ENCODE data around the gene OPCML.

- TF ChIP-seq, protein P1, sequence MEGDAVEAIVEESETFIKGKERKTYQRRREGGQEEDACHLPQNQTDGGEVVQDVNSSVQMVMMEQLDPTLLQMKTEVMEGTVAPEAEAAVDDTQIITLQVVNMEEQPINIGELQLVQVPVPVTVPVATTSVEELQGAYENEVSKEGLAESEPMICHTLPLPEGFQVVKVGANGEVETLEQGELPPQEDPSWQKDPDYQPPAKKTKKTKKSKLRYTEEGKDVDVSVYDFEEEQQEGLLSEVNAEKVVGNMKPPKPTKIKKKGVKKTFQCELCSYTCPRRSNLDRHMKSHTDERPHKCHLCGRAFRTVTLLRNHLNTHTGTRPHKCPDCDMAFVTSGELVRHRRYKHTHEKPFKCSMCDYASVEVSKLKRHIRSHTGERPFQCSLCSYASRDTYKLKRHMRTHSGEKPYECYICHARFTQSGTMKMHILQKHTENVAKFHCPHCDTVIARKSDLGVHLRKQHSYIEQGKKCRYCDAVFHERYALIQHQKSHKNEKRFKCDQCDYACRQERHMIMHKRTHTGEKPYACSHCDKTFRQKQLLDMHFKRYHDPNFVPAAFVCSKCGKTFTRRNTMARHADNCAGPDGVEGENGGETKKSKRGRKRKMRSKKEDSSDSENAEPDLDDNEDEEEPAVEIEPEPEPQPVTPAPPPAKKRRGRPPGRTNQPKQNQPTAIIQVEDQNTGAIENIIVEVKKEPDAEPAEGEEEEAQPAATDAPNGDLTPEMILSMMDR (IDR thresholded peaks at IDR 0.05; ENCODE audit: low read depth, low read length, missing input control) = no peak
- no peak for TF ChIP-seq REST (IDR thresholded peaks at IDR 0.05)
- TF ChIP-seq ZBTB33 (IDR thresholded peaks at IDR 0.05) = no peak
- no peak for TF ChIP-seq JUND (IDR thresholded peaks at IDR 0.05)
- no peak for TF ChIP-seq GABPA (IDR thresholded peaks at IDR 0.05 in 1 of 2, conservative IDR thresholded peaks at IDR 0.05 in 1 of 2)
- no peak for TF ChIP-seq YY1 (IDR thresholded peaks at IDR 0.05)
- TF ChIP-seq HNF4A (conservative IDR thresholded peaks at IDR 0.05) = no peak
Observed at GRCh38 chr11:132464003-132464342, 1068.3 kb downstream of the OPCML start.
